GM10248 (cell line): ENCODE results near the gene SLC16A2.

Source experiments
- CTCF ChIA-PET: fragments of 300-600 bp; sonication (Branson Sonifier 250); formaldehyde crosslinking; extraction: SDS; loops from one replicate; lab custom pipeline; 2021; ENCODE audit warnings: antibody characterized with exemption; lab: Yijun Ruan, JAX
- POLR2A ChIA-PET: fragments of 350-650 bp; sonication (Branson Sonifier 250); formaldehyde crosslinking; extraction: SDS; loops from one replicate; lab custom pipeline; 2020; ENCODE audit warnings: antibody characterized with exemption; lab: Yijun Ruan, JAX
- DNase-seq: peaks from one replicate; pipeline ENCODE4 v3.0.0; 2012; ENCODE audit errors: extremely low spot score
- CTCF ChIP-seq: IDR thresholded peaks from 2 replicates; pipeline ENCODE4 v1.5.1; 2012; ENCODE audit warnings: mild to moderate bottlenecking, low read depth; ENCODE audit errors: extremely low read depth, missing control alignments, control extremely low read depth

The SLC16A2 gene

GRCh38 chrX:74535086-74535407 is 113.8 kb downstream of the SLC16A2 start:
- no peak for TF ChIP-seq CTCF
- ChIA-PET POLR2A (no interaction called here), CTCF (interaction anchor here (0.9 to 3.9 kb wide), 5 partner anchors 8 to 41 kb away, joined by 3 to 24 read pairs (median 3); no protein-coding TSS in a partner anchor)
- DNase-seq: no peak

GRCh38 chrX:74535408-74536151 is 114.3 kb downstream of the SLC16A2 start:
- peak; percentile 23 for TF ChIP-seq CTCF
- DNase-seq: peak; percentile 48
- ChIA-PET POLR2A (no interaction called here), CTCF (interaction anchor here (0.9 to 3.9 kb wide), 5 partner anchors 8 to 42 kb away, joined by 3 to 24 read pairs (median 3); no protein-coding TSS in a partner anchor)

- ChIA-PET CTCF (interaction anchor here (1.3 to 3.9 kb wide), 3 partner anchors 9 to 27 kb away, joined by 3 to 24 read pairs (median 3); no protein-coding TSS in a partner anchor), POLR2A (no interaction called here)
- peak; percentile 64 for DNase-seq
- TF ChIP-seq CTCF: peak; percentile 0
These were observed 115.0 kb downstream of the SLC16A2 start for GRCh38 chrX:74536152-74536831.

- no peak for DNase-seq
- TF ChIP-seq CTCF: no peak
- ChIA-PET CTCF (interaction anchor here (3.9 kb wide), 1 partner anchor 9 kb away, joined by 24 read pairs; no protein-coding TSS in a partner anchor), POLR2A (no interaction called here)
These were observed 115.6 kb downstream of the SLC16A2 start for GRCh38 chrX:74536832-74537371.

- ChIA-PET POLR2A (no interaction called here), CTCF (interaction anchor here (0.7 to 1.1 kb wide), 2 partner anchors 157 to 576 kb away, joined by 3 read pairs; no protein-coding TSS in a partner anchor)
- TF ChIP-seq CTCF: no peak
- DNase-seq: no peak
These were observed 119.4 kb downstream of the SLC16A2 start for GRCh38 chrX:74540635-74541249.
